Neural crest cell (in vitro differentiated cells): Measurements from ENCODE around the gene SLC17A7. TPM values are rescaled to one million over a fixed set of nuclear protein-coding genes. Genes with fewer than 3 reads are reported as not detected.

Experiments
- DNase-seq: peaks from one replicate; pipeline ENCODE4 v3.0.0; 2021; ENCODE audit warnings: low read depth, mixed read lengths, low spot score
- H3K27ac Mint-ChIP-seq: one replicate; pipeline ENCODE4 v1.8.0; 2021; ENCODE audit warnings: mild to moderate bottlenecking, mixed read lengths; ENCODE audit not compliant: unreplicated experiment
- H3K27me3 Mint-ChIP-seq: 2 replicates; pipeline ENCODE4 v1.8.0; 2021; ENCODE audit warnings: low read depth, mild to moderate bottlenecking, mixed read lengths
- H3K36me3 Mint-ChIP-seq: 2 replicates; pipeline ENCODE4 v1.8.0; 2021; ENCODE audit warnings: low read depth, mild to moderate bottlenecking, mixed read lengths
- H3K4me1 Mint-ChIP-seq: 2 replicates; pipeline ENCODE4 v1.8.0; 2021; ENCODE audit warnings: mixed read lengths
- H3K4me3 Mint-ChIP-seq: one replicate; pipeline ENCODE4 v1.8.0; 2021; ENCODE audit warnings: mild to moderate bottlenecking, mixed read lengths
- H3K9me3 Mint-ChIP-seq: 2 replicates; pipeline ENCODE4 v1.8.0; 2021; ENCODE audit warnings: mixed read lengths
- total RNA-seq: library from RNA; stranded (reverse); gene quantifications from 2 replicates; pipeline ENCODE4 v1.2.1, GENCODE V29; 2021
- TF ChIP-seq, protein P1 (sequence below): fragments of 200-600 bp; sonication (generic); conservative IDR thresholded peaks from 2 replicates; pipeline ENCODE4 v1.5.0; 2021; ENCODE audit warnings: antibody characterized with exemption, mild to moderate bottlenecking

SLC17A7 gene
- total RNA-seq, 1 donor from 2014 or later: 0.23 TPM

DNA sequence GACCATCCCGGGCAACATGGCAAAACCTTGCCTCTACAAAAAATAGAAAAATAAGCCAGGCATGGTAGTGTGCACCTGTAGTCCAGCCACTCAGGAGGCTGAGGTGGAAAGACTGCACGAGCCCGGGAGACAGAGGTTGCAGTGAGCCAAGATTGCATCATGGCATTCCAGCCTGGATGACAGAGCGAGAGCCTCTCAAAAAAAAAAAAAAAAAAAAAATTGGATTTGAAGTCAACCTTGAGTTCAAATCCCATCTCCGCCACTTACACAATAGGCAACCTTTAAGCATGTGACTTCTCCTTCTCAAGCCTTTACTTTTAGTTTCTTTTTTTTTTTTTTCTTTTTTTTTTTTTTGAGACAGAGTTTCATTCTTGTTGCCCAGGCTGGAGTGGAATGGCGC, 41.3 kb downstream of the SLC17A7 start:
- peaks cover 8% of the 10 kb centered on the region for H3K4me1 Mint-ChIP-seq
- no peaks in the 10 kb centered on the region for H3K36me3 Mint-ChIP-seq
- no peak overlapping the region for H3K27ac Mint-ChIP-seq
- TF ChIP-seq, protein P1, sequence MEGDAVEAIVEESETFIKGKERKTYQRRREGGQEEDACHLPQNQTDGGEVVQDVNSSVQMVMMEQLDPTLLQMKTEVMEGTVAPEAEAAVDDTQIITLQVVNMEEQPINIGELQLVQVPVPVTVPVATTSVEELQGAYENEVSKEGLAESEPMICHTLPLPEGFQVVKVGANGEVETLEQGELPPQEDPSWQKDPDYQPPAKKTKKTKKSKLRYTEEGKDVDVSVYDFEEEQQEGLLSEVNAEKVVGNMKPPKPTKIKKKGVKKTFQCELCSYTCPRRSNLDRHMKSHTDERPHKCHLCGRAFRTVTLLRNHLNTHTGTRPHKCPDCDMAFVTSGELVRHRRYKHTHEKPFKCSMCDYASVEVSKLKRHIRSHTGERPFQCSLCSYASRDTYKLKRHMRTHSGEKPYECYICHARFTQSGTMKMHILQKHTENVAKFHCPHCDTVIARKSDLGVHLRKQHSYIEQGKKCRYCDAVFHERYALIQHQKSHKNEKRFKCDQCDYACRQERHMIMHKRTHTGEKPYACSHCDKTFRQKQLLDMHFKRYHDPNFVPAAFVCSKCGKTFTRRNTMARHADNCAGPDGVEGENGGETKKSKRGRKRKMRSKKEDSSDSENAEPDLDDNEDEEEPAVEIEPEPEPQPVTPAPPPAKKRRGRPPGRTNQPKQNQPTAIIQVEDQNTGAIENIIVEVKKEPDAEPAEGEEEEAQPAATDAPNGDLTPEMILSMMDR: no peak
- no peaks in the 10 kb centered on the region for H3K27me3 Mint-ChIP-seq
- no peak overlapping the region for H3K4me3 Mint-ChIP-seq
- no peak for DNase-seq
- H3K9me3 Mint-ChIP-seq: no peaks in the 10 kb centered on the region

GRCh38 chr19:49398931-49399330, 42.4 kb downstream of the SLC17A7 start:
- Mint-ChIP-seq H3K4me3 (no peak overlapping the region), H3K4me1 (peaks cover 7% of the 10 kb centered on the region), H3K9me3 (no peaks in the 10 kb centered on the region), H3K27ac (peak overlapping the region; percentile 83), H3K27me3 (peaks cover 2% of the 10 kb centered on the region), H3K36me3 (no peaks in the 10 kb centered on the region)
- TF ChIP-seq, protein P1: no peak
- no peak for DNase-seq

- Mint-ChIP-seq H3K9me3 (no peaks in the 10 kb centered on the region), H3K27me3 (peaks cover 2% of the 10 kb centered on the region), H3K4me1 (no peaks in the 10 kb centered on the region), H3K4me3 (no peak overlapping the region), H3K27ac (no peak overlapping the region), H3K36me3 (no peaks in the 10 kb centered on the region)
- TF ChIP-seq, protein P1: no peak
- no peak for DNase-seq
Measured at GRCh38 chr19:49398001-49398615, 43.2 kb downstream of the SLC17A7 start.

- H3K27ac Mint-ChIP-seq: no peak overlapping the region
- no peak overlapping the region for H3K4me3 Mint-ChIP-seq
- H3K27me3 Mint-ChIP-seq: peaks cover 10% of the 10 kb centered on the region
- TF ChIP-seq, protein P1: no peak
- peaks cover 2% of the 10 kb centered on the region for H3K4me1 Mint-ChIP-seq
- no peaks in the 10 kb centered on the region for H3K9me3 Mint-ChIP-seq
- DNase-seq: no peak
- no peaks in the 10 kb centered on the region for H3K36me3 Mint-ChIP-seq
Measured at GRCh38 chr19:49396738-49397505, 44.4 kb downstream of the SLC17A7 start.

DNA sequence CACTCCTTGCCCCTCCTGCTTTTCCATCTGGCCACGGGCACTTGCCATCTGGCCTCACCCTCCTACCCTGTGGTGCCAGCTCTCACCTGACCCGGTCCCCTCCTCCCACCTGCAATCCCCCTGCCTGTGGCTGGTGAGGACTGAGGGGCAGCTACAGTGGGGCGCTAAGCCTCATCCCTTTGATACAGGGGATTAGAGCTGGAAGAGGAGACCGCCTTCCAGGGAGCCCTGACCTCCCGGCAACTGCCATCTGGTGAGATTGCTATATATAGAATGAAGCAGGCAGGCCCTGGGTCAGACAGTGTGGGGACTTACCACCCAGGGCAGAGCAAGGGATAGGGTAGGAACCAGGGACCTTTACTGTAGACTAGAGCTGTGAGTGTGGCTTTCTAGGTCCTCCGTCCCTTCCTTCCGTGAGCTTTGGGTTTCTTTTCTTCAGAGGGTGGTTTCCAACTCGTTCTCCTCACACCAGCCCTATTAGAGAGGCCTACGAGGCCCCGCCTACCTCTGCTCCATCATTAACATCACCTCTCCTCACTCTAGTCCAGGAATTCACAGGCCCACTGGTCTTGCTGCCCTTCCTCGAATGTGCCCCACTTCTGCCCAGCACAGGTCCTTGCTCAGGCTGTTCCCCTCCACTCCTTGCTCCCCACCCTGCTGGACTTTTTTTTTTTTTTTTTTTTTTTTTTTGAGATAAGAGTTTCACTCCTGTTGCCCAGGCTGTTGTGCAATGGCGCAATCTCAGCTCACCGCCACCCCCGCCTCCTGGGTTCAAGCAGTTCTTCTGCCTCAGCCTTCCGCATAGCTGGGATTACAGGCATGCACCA, 45.5 kb downstream of the SLC17A7 start:
- H3K36me3 Mint-ChIP-seq: no peaks in the 10 kb centered on the region
- H3K4me1 Mint-ChIP-seq: peaks cover 4% of the 10 kb centered on the region
- no peak for DNase-seq
- TF ChIP-seq, protein P1: no peak
- H3K27me3 Mint-ChIP-seq: peaks cover 14% of the 10 kb centered on the region
- H3K27ac Mint-ChIP-seq: no peak overlapping the region
- H3K9me3 Mint-ChIP-seq: no peaks in the 10 kb centered on the region
- no peak overlapping the region for H3K4me3 Mint-ChIP-seq
